ENCODE data around the gene PI4KA.

PI4KA gene

GRCh38 chr22:20766530-20766929 lies 92.1 kb downstream of the PI4KA start:
- H3K4me3 ChIP-seq (ENCODE audit: low read depth, low read length): no peak overlapping the region
- in situ Hi-C loops (cut with HindIII; ENCODE audit: low sequenced_read_pairs): no loop called here
- TF ChIP-seq, protein P1, sequence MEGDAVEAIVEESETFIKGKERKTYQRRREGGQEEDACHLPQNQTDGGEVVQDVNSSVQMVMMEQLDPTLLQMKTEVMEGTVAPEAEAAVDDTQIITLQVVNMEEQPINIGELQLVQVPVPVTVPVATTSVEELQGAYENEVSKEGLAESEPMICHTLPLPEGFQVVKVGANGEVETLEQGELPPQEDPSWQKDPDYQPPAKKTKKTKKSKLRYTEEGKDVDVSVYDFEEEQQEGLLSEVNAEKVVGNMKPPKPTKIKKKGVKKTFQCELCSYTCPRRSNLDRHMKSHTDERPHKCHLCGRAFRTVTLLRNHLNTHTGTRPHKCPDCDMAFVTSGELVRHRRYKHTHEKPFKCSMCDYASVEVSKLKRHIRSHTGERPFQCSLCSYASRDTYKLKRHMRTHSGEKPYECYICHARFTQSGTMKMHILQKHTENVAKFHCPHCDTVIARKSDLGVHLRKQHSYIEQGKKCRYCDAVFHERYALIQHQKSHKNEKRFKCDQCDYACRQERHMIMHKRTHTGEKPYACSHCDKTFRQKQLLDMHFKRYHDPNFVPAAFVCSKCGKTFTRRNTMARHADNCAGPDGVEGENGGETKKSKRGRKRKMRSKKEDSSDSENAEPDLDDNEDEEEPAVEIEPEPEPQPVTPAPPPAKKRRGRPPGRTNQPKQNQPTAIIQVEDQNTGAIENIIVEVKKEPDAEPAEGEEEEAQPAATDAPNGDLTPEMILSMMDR (IDR thresholded peaks at IDR 0.05; ENCODE audit: low read depth, low read length): no peak
- DNase-seq (ENCODE audit: low read depth, low spot score): no peak

DNA sequence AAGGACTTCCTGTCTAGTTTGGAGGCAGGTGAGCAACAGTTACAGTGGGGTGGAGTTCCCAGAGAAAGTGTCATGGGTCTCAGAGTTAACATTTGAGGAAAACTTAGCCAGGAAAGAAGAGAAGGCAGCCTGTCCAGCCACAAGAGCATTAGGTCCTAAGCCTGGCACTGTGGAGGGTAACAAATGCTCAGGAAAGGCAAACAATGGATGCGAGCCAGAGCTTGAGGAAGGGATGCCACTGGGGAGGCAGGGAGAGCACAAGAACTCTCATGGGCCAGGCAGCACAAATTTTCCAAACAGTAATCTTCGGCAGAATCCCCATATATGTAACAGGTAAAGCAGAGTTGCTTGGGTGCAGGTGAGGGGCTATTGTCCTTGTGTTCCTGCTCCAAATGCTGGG lies 92.7 kb downstream of the PI4KA start:
- no peak overlapping the region for H3K4me3 ChIP-seq (ENCODE audit: low read depth, low read length)
- in situ Hi-C loops (cut with HindIII; ENCODE audit: low sequenced_read_pairs): no loop called here
- TF ChIP-seq, protein P1 (IDR thresholded peaks at IDR 0.05; ENCODE audit: low read depth, low read length): no peak
- DNase-seq (ENCODE audit: low read depth, low spot score): no peak

DNA sequence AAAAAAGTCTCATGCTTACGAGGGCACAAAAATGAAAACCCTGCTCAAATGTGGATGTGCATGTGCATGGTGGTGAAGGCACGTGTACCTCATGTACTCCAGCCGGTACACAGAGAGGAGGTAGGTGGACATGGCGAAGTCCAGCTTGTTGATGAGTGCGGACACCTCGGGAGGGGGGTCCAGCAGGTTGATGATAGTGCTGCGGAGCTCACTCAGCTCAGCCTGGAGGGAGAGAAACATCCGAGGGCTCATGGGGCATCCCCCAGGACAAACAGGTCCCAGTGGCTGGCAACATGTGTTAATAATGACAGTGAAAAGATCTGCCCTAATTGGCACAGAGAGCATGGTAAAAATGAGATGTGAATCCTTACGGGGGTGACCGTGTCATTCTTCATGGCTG lies 93.9 kb downstream of the PI4KA start:
- H3K4me3 ChIP-seq (ENCODE audit: low read depth, low read length): no peak overlapping the region
- in situ Hi-C loops (cut with HindIII; ENCODE audit: low sequenced_read_pairs): no loop called here
- no peak for DNase-seq (ENCODE audit: low read depth, low spot score)
- TF ChIP-seq, protein P1 (IDR thresholded peaks at IDR 0.05; ENCODE audit: low read depth, low read length): no peak

DNA sequence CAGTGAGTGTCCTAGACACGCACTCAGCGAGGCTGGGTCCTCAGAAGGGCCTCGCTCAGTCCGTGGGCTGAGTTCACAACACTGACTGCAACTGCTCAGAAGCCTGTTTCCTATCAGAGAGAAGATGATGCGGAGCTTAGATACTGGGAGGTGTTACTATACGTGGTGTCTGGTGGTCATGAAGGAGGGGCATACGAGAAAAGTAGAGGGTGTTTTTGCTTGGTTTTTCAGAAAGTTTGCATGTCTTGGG lies 94.2 kb downstream of the PI4KA start:
- DNase-seq (ENCODE audit: low read depth, low spot score): no peak
- in situ Hi-C loops (cut with HindIII; ENCODE audit: low sequenced_read_pairs): no loop called here
- TF ChIP-seq, protein P1 (IDR thresholded peaks at IDR 0.05; ENCODE audit: low read depth, low read length): no peak
- H3K4me3 ChIP-seq (ENCODE audit: low read depth, low read length): no peak overlapping the region

GRCh38 chr22:20763630-20764470 lies 94.8 kb downstream of the PI4KA start:
- DNase-seq (ENCODE audit: low read depth, low spot score): no peak
- H3K4me3 ChIP-seq (ENCODE audit: low read depth, low read length): no peak overlapping the region
- in situ Hi-C loops (cut with HindIII; ENCODE audit: low sequenced_read_pairs): no loop called here
- TF ChIP-seq, protein P1 (IDR thresholded peaks at IDR 0.05; ENCODE audit: low read depth, low read length): no peak

- TF ChIP-seq, protein P1 (IDR thresholded peaks at IDR 0.05; ENCODE audit: low read depth, low read length): no peak
- H3K4me3 ChIP-seq (ENCODE audit: low read depth, low read length): no peak overlapping the region
- DNase-seq (ENCODE audit: low read depth, low spot score): no peak
- in situ Hi-C loops (cut with HindIII; ENCODE audit: low sequenced_read_pairs): no loop called here
These were observed 96.3 kb downstream of the PI4KA start for GRCh38 chr22:20762233-20762796.
